OCI-M2 (cell line): ENCODE data around the gene IFNLR1.

Experiments
- DNase-seq: peaks from one replicate; lab custom pipeline; 2025; ENCODE audit not compliant: unreplicated experiment; lab: John Stamatoyannopoulos, UW

Gene IFNLR1

DNA sequence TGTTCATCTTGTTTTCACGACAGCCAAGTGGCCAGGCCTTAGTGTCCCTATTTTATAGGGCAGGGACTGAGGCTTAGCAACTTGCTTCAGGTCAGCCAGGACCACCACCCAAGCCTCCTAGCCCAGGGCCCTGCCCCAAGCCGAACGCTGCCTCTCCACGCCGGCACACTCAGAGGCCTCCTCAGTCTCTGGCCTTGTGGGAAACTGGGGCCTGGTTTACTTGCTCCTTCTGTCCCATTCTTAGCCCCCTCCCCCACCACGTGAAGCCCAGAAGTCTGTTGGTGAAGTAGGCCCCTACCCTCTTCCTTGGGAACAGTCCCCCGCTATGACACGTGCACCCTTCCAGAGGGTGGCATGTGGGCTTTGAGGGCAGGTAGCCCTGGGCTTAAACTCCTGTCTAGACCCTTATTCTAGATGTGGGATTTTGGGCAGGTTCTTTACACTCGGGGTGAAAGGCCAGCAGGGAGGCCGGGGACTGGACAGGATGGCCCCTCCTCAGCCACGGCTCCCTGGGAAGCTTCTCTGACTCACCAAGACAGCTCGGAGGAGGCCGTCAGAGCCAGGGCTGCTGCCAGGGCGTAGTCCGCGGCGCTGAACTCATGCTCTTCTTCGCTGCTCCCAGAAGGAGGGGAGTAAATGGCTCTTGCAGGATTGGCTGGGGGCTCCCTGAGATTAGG, 79.5 kb downstream of the IFNLR1 start:
- DNase-seq = no peak

DNA sequence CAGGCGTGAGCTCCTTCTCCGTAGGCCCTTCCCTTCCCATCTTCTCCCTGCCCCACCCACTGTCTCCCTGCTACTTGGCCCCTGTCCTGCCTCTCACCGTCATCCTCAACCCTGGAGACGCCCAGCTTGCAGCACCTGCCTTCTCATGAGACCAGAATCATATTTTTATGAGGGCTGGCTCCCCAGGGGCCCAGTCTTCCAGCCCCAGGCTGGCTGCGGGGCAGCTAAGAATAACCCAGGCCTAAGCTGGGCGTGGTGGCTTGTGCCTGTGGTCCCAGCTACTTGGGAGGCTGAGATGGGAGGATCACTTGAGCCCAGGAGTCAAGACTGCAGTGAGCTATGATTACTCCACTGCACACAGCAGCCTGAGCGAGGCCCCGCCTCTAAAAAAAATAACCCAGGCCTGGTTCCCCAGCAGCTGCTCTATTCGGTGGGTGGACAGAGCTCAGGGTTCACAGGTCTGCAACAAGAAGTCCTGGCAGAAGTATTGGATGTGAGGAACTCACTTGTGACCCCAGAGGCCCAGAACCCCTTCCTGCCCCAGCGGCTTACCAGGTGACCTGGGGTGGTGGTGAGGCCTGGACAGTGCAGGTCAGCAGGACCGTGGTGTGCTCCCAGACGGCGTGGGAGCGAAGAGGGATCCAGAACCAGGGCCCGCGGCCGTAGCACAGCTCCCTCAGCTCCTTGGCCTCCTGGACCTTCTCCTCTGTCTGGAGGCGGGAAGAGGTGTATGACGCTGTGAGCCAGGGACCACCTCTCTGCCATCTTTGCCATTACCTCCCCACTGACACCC, 81.5 kb downstream of the IFNLR1 start:
- DNase-seq = no peak

DNA sequence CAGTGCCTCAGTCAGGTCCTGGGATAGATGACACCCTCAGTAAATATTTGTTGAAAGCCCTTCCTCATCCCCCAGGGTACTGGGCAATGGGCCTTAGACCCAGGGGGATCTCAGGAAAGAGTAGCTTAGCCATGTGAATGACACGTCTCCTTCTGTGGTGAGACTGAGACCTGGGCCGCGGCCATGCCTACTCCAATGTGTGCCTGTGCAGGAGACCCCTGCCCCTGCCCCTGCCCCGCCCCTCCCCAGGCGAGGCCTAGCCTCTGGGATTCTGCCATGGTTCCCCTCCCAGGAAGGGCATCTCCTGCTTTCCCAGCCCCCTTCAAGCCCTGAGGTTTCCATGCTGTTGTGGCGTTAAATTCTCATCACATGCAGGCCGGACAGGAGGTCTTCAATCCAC, 82.2 kb downstream of the IFNLR1 start:
- no peak for DNase-seq
